B cell (primary cell): Measurements from ENCODE around the gene BNIP5. TPM values are rescaled to one million over a fixed set of nuclear protein-coding genes. Genes with fewer than 3 reads are reported as not detected.

ENCODE experiments used
- ATAC-seq: fragments of 200-7000 bp; cut with Tn5 transposase; one replicate; pipeline ENCODE4 v1.10.0; 2021; ENCODE audit warnings: low read depth, mild to moderate bottlenecking, moderate number of reproducible peaks, moderate library complexity
- CTCF ChIA-PET: fragments of 350-600 bp; sonication (Branson Sonifier 250); formaldehyde crosslinking; loops from one replicate; lab custom pipeline; 2021; ENCODE audit warnings: antibody characterized with exemption, inconsistent platforms; lab: Charles Lee
- POLR2A ChIA-PET: fragments of 350-600 bp; sonication (Branson Sonifier 250); formaldehyde crosslinking; loops from one replicate; lab custom pipeline; 2021; ENCODE audit warnings: antibody characterized with exemption; lab: Charles Lee
- DNase-seq: peaks from one replicate; pipeline ENCODE4 v3.0.0; 2013
- H2AFZ ChIP-seq: 2 replicates; pipeline ENCODE4 v1.6.1; 2012; ENCODE audit warnings: mild to moderate bottlenecking, low read depth, low read length; ENCODE audit not compliant: insufficient read depth, poor library complexity, severe bottlenecking
- H3K27ac ChIP-seq, 2 donors: 1 replicate in 1 of 2; 2 replicates in 1 of 2; pipeline ENCODE4 v1.5.1; 2012 to 2013; ENCODE audit warnings: low read length in 2 of 2, mild to moderate bottlenecking in 2 of 2, moderate library complexity in 1 of 2
- H3K27me3 ChIP-seq, 4 experiments: fragments of 200-600 bp in 1 of 4; sonication (generic) in 1 of 4; replicated peaks in 1 of 4; 1 replicate in 2 of 4; 2 replicates in 2 of 4; pipeline versions ENCODE4 v1.6.1 to v1.7.0; 2013 to 2016; ENCODE audit warnings: low read length in 3 of 4, mild to moderate bottlenecking in 2 of 4, mixed read lengths in 1 of 4, moderate library complexity in 1 of 4; ENCODE audit not compliant: insufficient read depth in 4 of 4, control insufficient read depth in 3 of 4; ENCODE audit errors: control extremely low read depth in 1 of 4
- H3K36me3 ChIP-seq, 2 experiments: replicated peaks in 1 of 2; 1 replicate in 1 of 2; 2 replicates in 1 of 2; pipeline versions ENCODE4 v1.6.1 to v1.7.1; 2013; ENCODE audit warnings: low read length in 1 of 2; ENCODE audit not compliant: insufficient read depth in 2 of 2, control insufficient read depth in 1 of 2; ENCODE audit errors: control extremely low read depth in 1 of 2, extremely low read depth in 1 of 2
- H3K4me1 ChIP-seq, 2 donors: fragments of 200-600 bp in 1 of 2; sonication (generic) in 1 of 2; 1 replicate in 1 of 2; 2 replicates in 1 of 2; pipeline versions ENCODE4 v1.5.1 to v1.6.1; 2013 to 2017; ENCODE audit warnings: low read length in 2 of 2; ENCODE audit not compliant: control insufficient read depth in 2 of 2, insufficient read depth in 2 of 2
- H3K4me2 ChIP-seq: replicated peaks from 2 replicates; pipeline ENCODE3; 2012; ENCODE audit warnings: mild to moderate bottlenecking, low read depth, low read length; ENCODE audit not compliant: poor library complexity, severe bottlenecking
- H3K4me3 ChIP-seq, 5 experiments: fragments of 200-600 bp in 1 of 5; sonication (generic) in 1 of 5; 1 replicate in 3 of 5; 2 replicates in 2 of 5; pipeline versions ENCODE4 v1.5.1 to v1.7.0; 2011 to 2016; ENCODE audit warnings: low read length in 4 of 5, mild to moderate bottlenecking in 4 of 5, low read depth in 2 of 5, control low read depth in 1 of 5, moderate library complexity in 1 of 5; ENCODE audit not compliant: insufficient read depth in 1 of 5; ENCODE audit errors: control extremely low read depth in 1 of 5, extremely low read depth in 1 of 5
- H3K79me2 ChIP-seq: fragments of 200-600 bp; sonication (generic); one replicate; pipeline ENCODE4 v1.6.0; 2016; ENCODE audit warnings: low read length; ENCODE audit not compliant: control insufficient read depth, insufficient read depth
- H3K9ac ChIP-seq: fragments of 200-600 bp; sonication (generic); 2 replicates; pipeline ENCODE4 v1.6.1; 2017; ENCODE audit warnings: mild to moderate bottlenecking, low read length, moderate library complexity
- H3K9me3 ChIP-seq, 3 donors: one replicate each; pipeline versions ENCODE4 v1.6.1 to v1.7.1; 2013; ENCODE audit warnings: low read length in 2 of 3; ENCODE audit not compliant: control insufficient read depth in 2 of 3, insufficient read depth in 1 of 3; ENCODE audit errors: control extremely low read depth in 1 of 3
- H4K20me1 ChIP-seq: 2 replicates; pipeline ENCODE4 v1.6.0; 2012; ENCODE audit warnings: mild to moderate bottlenecking, low read length; ENCODE audit not compliant: insufficient read depth, control insufficient read depth, poor library complexity, severe bottlenecking
- H3K27ac Mint-ChIP-seq: one replicate; pipeline ENCODE4 v1.8.0; 2021; ENCODE audit warnings: mixed read lengths
- H3K27me3 Mint-ChIP-seq: one replicate; pipeline ENCODE4 v1.8.0; 2021; ENCODE audit warnings: mixed read lengths
- H3K4me1 Mint-ChIP-seq: one replicate; pipeline ENCODE4 v1.8.0; 2021; ENCODE audit warnings: mixed read lengths
- H3K4me3 Mint-ChIP-seq: one replicate; pipeline ENCODE4 v1.8.0; 2021; ENCODE audit warnings: mixed read lengths
- H3K9me3 Mint-ChIP-seq: one replicate; pipeline ENCODE4 v1.8.0; 2022; ENCODE audit warnings: mixed read lengths; ENCODE audit not compliant: insufficient read depth
- CTCF ChIP-seq: fragments of 200-600 bp; IDR thresholded peaks from one replicate; pipeline ENCODE4 v1.8.0; 2022; ENCODE audit warnings: antibody characterized with exemption, mild to moderate bottlenecking
- EZH2 ChIP-seq: IDR thresholded peaks from 2 replicates; pipeline ENCODE4 v1.6.1; 2012; ENCODE audit warnings: borderline replicate concordance, low read depth, mild to moderate bottlenecking, moderate library complexity, low read length; ENCODE audit not compliant: insufficient read depth, poor library complexity, severe bottlenecking
- WGBS: methylation state at CpG from one replicate; pipeline ENCODE4 v1.1.5; 2013; ENCODE audit warnings: missing lambda C conversion rate; ENCODE audit not compliant: insufficient coverage; 5-methylcytosine and 5-hydroxymethylcytosine counted together
- intact Hi-C: fragments of 100-400 bp; cut with micrococcal nuclease; formaldehyde crosslinking; loops from one replicate; pipeline ENCODE4 v1.10.0; 2022
- polyA plus RNA-seq: library from polyadenylated mRNA; depleted of rRNA; stranded (reverse); fragments of >200 nt; gene quantifications from 2 replicates; pipeline ENCODE4 v1.2.3, GENCODE V29; 2012
- total RNA-seq, 2 donors: library from RNA; stranded (reverse); fragments of 120-200 nt in 1 of 2; gene quantifications; 1 replicate in 1 of 2; 2 replicates in 1 of 2; pipeline versions ENCODE4 v1.2.3 to v1.2.4, GENCODE V29; 2013 to 2022

Gene BNIP5
- total and polyA plus RNA-seq, 2 donors (not counting 1 experiment from before 2014, with no cell fraction given) = 0.06 to 0.10 TPM

- Histone ChIP-seq H3K4me1 (peaks cover 9 to 11% of the 10 kb centered on the region in 2 donors), H3K4me3 (no peak overlapping the region), H3K4me2 (no peak overlapping the region), H4K20me1 (no peaks in the 10 kb centered on the region), H3K9me3 (no peaks in the 10 kb centered on the region), H3K9ac (no peak overlapping the region), H3K27me3 (peaks cover 0 to 13% (median 0%) of the 10 kb centered on the region in 4 experiments), H3K79me2 (no peaks in the 10 kb centered on the region), H3K27ac (no peak overlapping the region), H3K36me3 (no peaks in the 10 kb centered on the region), H2AFZ (no peak overlapping the region)
- no peak for DNase-seq
- CTCF ChIA-PET = no interaction called here
- TF ChIP-seq CTCF = no peak
- no peak for TF ChIP-seq EZH2
- POLR2A ChIA-PET = no interaction called here
- H3K4me3 Mint-ChIP-seq = no peak overlapping the region
- H3K9me3 Mint-ChIP-seq = no peaks in the 10 kb centered on the region
- intact Hi-C loops = no loop called here
- no peak overlapping the region for H3K27ac Mint-ChIP-seq
- H3K4me1 Mint-ChIP-seq = peaks cover 14% of the 10 kb centered on the region
- 91% methylated on average over 12 of the region's 13 CpGs for WGBS
- peaks cover 41% of the 10 kb centered on the region for H3K27me3 Mint-ChIP-seq
- ATAC-seq = no peak
Observed at GRCh38 chr6:36276581-36277536, 59.8 kb downstream of the BNIP5 start.
